ENCODE data around the gene C7orf25. TPM values are rescaled to one million over a fixed set of nuclear protein-coding genes. Genes with fewer than 3 reads are reported as not detected.

The C7orf25 gene
- total RNA-seq, 4 donors from 2014 or later, result 3.5 to 7.1 (median 5.8) TPM

DNA sequence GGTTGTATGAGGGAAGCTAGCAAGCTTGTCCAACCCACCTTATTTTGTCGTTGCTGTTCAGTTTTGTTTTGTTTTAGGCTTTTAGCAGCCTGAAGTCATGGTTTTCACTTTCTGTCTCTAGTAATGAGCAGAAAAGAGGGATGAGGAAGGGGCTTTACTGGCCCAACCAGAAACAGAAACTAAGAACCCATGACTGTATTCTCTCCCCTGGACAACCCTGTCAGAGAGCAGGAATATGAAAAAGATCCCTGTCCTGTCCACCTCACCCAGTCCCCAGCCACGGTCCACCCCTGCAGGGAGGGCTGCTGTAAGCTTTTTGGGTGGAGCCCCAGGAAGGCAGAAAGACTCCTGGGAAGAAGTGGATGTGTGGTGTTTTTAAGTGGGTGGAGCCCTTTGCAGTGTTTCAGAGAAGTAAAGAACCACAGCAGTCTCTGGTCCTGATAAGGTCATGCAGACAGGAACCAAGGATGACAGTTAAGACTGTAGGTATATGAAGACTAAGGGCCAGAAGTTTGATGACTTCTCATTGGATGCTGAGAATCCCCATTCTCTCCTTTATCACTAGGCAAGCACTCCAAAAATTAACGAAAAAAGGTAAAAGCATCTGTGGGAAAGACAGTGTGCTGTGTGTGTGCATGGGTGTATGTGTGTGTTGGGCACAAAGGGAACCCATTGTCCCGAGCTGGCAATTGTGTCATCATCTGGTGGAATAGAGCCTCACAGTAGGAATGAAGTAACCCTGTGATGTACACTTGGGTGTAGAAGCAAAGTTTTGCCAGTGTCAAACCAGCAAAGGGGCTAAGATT, 34.2 kb upstream of the C7orf25 start:
- Histone ChIP-seq H3K36me3 (no peaks in the 10 kb centered on the region), H3K27ac (no peak overlapping the region), H3K4me1 (no peaks in the 10 kb centered on the region), H3K9me3 (no peaks in the 10 kb centered on the region), H3K4me3 (no peak overlapping the region), H3K27me3 (no peaks in the 10 kb centered on the region)
- no peak for DNase-seq (ENCODE audit: low spot score in 2 of 2)
- 40% methylated on average over 3 of the region's 4 CpGs for WGBS
- TF ChIP-seq POLR2A (IDR thresholded peaks at IDR 0.05), result no peak
- TF ChIP-seq POLR2AphosphoS5 (IDR thresholded peaks at IDR 0.05), result no peak
- TF ChIP-seq, protein P1, sequence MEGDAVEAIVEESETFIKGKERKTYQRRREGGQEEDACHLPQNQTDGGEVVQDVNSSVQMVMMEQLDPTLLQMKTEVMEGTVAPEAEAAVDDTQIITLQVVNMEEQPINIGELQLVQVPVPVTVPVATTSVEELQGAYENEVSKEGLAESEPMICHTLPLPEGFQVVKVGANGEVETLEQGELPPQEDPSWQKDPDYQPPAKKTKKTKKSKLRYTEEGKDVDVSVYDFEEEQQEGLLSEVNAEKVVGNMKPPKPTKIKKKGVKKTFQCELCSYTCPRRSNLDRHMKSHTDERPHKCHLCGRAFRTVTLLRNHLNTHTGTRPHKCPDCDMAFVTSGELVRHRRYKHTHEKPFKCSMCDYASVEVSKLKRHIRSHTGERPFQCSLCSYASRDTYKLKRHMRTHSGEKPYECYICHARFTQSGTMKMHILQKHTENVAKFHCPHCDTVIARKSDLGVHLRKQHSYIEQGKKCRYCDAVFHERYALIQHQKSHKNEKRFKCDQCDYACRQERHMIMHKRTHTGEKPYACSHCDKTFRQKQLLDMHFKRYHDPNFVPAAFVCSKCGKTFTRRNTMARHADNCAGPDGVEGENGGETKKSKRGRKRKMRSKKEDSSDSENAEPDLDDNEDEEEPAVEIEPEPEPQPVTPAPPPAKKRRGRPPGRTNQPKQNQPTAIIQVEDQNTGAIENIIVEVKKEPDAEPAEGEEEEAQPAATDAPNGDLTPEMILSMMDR (IDR thresholded peaks at IDR 0.05), result no peak
- TF ChIP-seq EP300 (IDR thresholded peaks at IDR 0.05), result no peak

DNA sequence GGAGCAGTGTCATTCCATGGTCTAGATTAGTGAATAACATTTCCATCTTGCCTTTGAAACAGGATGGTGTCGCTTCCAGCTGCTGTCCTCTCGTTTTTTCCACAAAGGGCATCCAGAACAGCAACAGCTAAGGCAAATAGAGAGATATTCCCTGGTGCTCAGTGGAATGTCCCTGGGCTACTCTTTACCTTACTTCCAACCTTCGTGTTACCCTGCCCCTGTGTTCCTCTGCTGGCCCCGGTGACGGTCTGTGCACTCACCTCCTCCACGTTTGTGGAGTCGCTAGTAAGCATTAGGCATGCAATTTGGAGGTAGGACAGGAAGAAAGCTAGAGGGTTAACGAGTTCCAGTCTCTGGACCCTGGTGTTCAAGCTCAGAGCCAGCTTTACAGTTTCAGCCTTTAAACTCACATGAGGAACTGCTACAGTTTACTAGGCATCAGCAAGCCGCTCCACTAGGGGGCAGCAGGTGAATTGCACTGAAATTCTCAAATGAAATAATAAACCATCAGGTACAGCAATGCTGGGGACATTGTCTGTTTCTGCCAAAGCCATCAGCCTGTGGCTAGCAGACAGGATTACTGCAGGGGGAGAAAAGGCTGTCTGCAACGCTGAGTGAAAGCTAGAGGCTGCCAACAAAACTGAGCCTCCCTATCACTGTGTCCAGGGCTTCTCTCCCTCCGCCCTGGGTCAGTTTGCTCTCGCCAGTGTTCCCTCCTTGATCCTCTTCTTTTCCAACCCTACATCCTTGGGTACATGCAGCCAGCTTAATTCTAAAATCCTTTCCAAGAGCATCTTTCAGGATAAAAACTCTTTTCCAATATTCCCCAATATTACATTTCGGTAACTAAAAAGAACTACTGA, 29.3 kb upstream of the C7orf25 start:
- Histone ChIP-seq H3K27me3 (no peaks in the 10 kb centered on the region), H3K4me3 (no peak overlapping the region), H3K27ac (no peak overlapping the region), H3K4me1 (no peaks in the 10 kb centered on the region), H3K36me3 (peaks cover 35% of the 10 kb centered on the region), H3K9me3 (no peaks in the 10 kb centered on the region)
- TF ChIP-seq, protein P1 (IDR thresholded peaks at IDR 0.05), result peak; percentile 51 to 76
- TF ChIP-seq POLR2A (IDR thresholded peaks at IDR 0.05) (no peak), POLR2AphosphoS5 (IDR thresholded peaks at IDR 0.05) (no peak), EP300 (IDR thresholded peaks at IDR 0.05) (no peak)
- DNase-seq (ENCODE audit: low spot score in 2 of 2), result peak in 1 of 2 donors; percentile 75
- 55% methylated on average over 13 of the region's 13 CpGs for WGBS

DNA sequence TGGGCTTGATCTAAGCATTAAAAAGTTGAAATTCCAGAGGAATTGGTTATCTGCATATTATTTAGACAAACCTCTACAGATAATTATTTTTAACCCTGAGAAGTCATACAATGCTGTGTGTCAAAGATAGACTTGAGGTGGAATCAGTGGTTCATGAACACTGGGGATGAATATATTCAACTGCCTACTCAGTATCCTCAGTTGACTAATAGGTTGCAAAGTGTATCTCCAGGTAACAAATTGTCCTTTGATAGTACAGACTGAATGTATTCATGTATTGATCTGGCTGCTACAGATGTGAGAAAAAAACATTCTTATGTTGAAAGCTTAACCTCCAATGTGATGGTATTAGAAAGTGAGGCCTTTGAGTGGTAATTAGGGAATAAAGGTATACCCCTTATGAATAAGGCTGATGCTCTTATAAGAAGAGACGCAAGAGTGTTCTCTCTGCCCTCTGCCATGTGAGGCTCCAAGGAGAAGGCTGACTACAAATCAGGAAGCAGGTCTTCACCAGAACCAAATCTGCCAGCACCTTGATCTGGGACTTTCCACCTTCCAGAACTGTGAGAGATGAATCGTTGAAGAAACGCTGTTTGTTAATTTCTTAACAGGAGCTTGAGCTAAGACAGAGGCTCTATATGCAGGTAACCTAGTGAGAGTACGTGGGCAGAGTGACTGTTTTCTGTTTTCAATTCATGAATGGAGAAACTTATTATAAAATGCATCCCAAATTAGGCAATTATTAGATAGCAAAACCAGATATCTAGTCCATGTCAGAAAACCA, 27.8 kb upstream of the C7orf25 start:
- Histone ChIP-seq H3K4me1 (peaks cover under 1% of the 10 kb centered on the region), H3K9me3 (no peaks in the 10 kb centered on the region), H3K4me3 (no peak overlapping the region), H3K36me3 (peaks cover 50% of the 10 kb centered on the region), H3K27ac (no peak overlapping the region), H3K27me3 (no peaks in the 10 kb centered on the region)
- TF ChIP-seq EP300 (IDR thresholded peaks at IDR 0.05) (no peak), POLR2A (IDR thresholded peaks at IDR 0.05) (no peak), POLR2AphosphoS5 (IDR thresholded peaks at IDR 0.05) (no peak)
- TF ChIP-seq, protein P1 (IDR thresholded peaks at IDR 0.05), result no peak
- no peak for DNase-seq (ENCODE audit: low spot score in 2 of 2)
- 60% methylated on average over 4 of the region's 4 CpGs for WGBS

DNA sequence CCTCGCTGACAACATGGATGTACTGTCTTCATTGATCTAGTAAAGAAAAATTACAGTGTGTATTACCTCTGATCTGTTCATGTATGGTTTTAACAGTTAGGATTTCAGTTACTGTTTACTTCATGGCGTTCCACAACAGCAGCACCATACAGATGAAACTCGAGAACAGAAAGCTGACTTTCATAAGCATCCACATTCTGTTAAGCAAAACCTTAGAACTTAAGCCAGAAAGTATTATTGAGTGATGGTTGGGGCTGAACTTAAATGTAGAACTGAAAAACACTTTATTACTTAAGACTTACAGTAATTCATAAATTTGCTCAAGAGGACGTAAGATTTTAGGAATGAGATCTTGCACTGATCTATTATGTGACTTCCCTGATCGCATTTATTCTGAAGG, 24.0 kb upstream of the C7orf25 start:
- Histone ChIP-seq H3K4me3 (no peak overlapping the region), H3K4me1 (peaks cover 19% of the 10 kb centered on the region), H3K27ac (no peak overlapping the region), H3K9me3 (no peaks in the 10 kb centered on the region), H3K27me3 (no peaks in the 10 kb centered on the region), H3K36me3 (peaks cover 50% of the 10 kb centered on the region)
- TF ChIP-seq POLR2A (IDR thresholded peaks at IDR 0.05) (no peak), EP300 (IDR thresholded peaks at IDR 0.05) (no peak), POLR2AphosphoS5 (IDR thresholded peaks at IDR 0.05) (no peak)
- TF ChIP-seq, protein P1 (IDR thresholded peaks at IDR 0.05), result no peak
- DNase-seq (ENCODE audit: low spot score in 2 of 2), result no peak
- 93% methylated on average over 5 of the region's 5 CpGs for WGBS
